H1 (cell line): ENCODE measurements around the gene CDK12.
"Not testable (repeated sequence)": the region's sequence is repeated elsewhere in the genome, so short reads cannot be mapped to it uniquely, and the experiment has no call there.

Experiments
- EP300 ChIP-seq, 2 experiments: IDR thresholded peaks; 1 replicate in 1 of 2; 2 replicates in 1 of 2; pipeline ENCODE4 v1.6.1; 2011 to 2012; ENCODE audit warnings: low read depth in 2 of 2, low read length in 2 of 2, mild to moderate bottlenecking in 2 of 2, borderline replicate concordance in 1 of 2, inconsistent platforms in 1 of 2, moderate library complexity in 1 of 2
- TF ChIP-seq, protein P1 (sequence below), 3 experiments: IDR thresholded peaks; 1 replicate in 2 of 3; 2 replicates in 1 of 3; pipeline versions ENCODE4 v1.5.1 to v1.6.1; 2011; ENCODE audit warnings: low read length in 3 of 3, mild to moderate bottlenecking in 3 of 3, inconsistent platforms in 2 of 3, low read depth in 1 of 3, moderate library complexity in 1 of 3; ENCODE audit not compliant: insufficient read depth in 1 of 3; ENCODE audit errors: control extremely low read depth in 1 of 3

- TF ChIP-seq EP300 (IDR thresholded peaks at IDR 0.05; ENCODE audit: borderline replicate concordance in 1 of 2, low read depth in 2 of 2, low read length in 2 of 2): not testable (repeated sequence)
- TF ChIP-seq, protein P1, sequence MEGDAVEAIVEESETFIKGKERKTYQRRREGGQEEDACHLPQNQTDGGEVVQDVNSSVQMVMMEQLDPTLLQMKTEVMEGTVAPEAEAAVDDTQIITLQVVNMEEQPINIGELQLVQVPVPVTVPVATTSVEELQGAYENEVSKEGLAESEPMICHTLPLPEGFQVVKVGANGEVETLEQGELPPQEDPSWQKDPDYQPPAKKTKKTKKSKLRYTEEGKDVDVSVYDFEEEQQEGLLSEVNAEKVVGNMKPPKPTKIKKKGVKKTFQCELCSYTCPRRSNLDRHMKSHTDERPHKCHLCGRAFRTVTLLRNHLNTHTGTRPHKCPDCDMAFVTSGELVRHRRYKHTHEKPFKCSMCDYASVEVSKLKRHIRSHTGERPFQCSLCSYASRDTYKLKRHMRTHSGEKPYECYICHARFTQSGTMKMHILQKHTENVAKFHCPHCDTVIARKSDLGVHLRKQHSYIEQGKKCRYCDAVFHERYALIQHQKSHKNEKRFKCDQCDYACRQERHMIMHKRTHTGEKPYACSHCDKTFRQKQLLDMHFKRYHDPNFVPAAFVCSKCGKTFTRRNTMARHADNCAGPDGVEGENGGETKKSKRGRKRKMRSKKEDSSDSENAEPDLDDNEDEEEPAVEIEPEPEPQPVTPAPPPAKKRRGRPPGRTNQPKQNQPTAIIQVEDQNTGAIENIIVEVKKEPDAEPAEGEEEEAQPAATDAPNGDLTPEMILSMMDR (IDR thresholded peaks at IDR 0.05; ENCODE audit: control extremely low read depth in 1 of 3, insufficient read depth in 1 of 3, low read depth in 1 of 3, low read length in 3 of 3): not testable (repeated sequence)
These were observed 18.3 kb downstream of the CDK12 start for GRCh38 chr17:39479631-39480030.
